GM10266 (cell line): Measurements from ENCODE around the gene PRKN.

Source experiments
- DNase-seq: peaks from one replicate; pipeline ENCODE4 v3.0.0; 2012; ENCODE audit errors: extremely low spot score
- CTCF ChIP-seq: IDR thresholded peaks from 2 replicates; pipeline ENCODE4 v1.5.1; 2012; ENCODE audit warnings: mild to moderate bottlenecking, low read depth; ENCODE audit not compliant: control insufficient read depth, insufficient read depth; ENCODE audit errors: missing control alignments

Gene PRKN

GRCh38 chr6:162092816-162093502, 634.6 kb downstream of the PRKN start:
- no peak for TF ChIP-seq CTCF
- DNase-seq = no peak

- no peak for TF ChIP-seq CTCF
- no peak for DNase-seq
These were observed 636.8 kb downstream of the PRKN start for GRCh38 chr6:162090734-162091133.

GRCh38 chr6:162088091-162088490, 639.5 kb downstream of the PRKN start:
- DNase-seq = no peak
- TF ChIP-seq CTCF = no peak

- TF ChIP-seq CTCF = no peak
- no peak for DNase-seq
These were observed 642.0 kb downstream of the PRKN start for GRCh38 chr6:162085561-162085960.

GRCh38 chr6:162082520-162082919, 645.0 kb downstream of the PRKN start:
- no peak for DNase-seq
- no peak for TF ChIP-seq CTCF

GRCh38 chr6:162078667-162079066, 648.9 kb downstream of the PRKN start:
- no peak for DNase-seq
- TF ChIP-seq CTCF = no peak

- TF ChIP-seq CTCF = no peak
- DNase-seq = no peak
These were observed 649.4 kb downstream of the PRKN start for GRCh38 chr6:162078126-162078525.
